Body of pancreas (tissue), 4 donors: Measurements from ENCODE around the gene HABP2.

Source experiments
- POLR2A ChIP-seq, 3 donors: fragments of 450-650 bp; IDR thresholded peaks; one replicate each; pipeline ENCODE4 v1.6.1; 2016; ENCODE audit warnings: antibody characterized with exemption in 3 of 3, mild to moderate bottlenecking in 2 of 3
- TF ChIP-seq, protein P1 (sequence below), 7 experiments: fragments of 450-650 bp in 4 of 7; fragments of 200-600 bp in 3 of 7; sonication (generic) in 3 of 7; IDR thresholded peaks; one replicate each; pipeline ENCODE4 v1.5.1; 2016 to 2019; ENCODE audit warnings: antibody characterized with exemption in 7 of 7

GRCh38 chr10:113573368-113573767, 20.5 kb downstream of the HABP2 start:
- no peak for TF ChIP-seq POLR2A (IDR thresholded peaks at IDR 0.05)
- TF ChIP-seq, protein P1, sequence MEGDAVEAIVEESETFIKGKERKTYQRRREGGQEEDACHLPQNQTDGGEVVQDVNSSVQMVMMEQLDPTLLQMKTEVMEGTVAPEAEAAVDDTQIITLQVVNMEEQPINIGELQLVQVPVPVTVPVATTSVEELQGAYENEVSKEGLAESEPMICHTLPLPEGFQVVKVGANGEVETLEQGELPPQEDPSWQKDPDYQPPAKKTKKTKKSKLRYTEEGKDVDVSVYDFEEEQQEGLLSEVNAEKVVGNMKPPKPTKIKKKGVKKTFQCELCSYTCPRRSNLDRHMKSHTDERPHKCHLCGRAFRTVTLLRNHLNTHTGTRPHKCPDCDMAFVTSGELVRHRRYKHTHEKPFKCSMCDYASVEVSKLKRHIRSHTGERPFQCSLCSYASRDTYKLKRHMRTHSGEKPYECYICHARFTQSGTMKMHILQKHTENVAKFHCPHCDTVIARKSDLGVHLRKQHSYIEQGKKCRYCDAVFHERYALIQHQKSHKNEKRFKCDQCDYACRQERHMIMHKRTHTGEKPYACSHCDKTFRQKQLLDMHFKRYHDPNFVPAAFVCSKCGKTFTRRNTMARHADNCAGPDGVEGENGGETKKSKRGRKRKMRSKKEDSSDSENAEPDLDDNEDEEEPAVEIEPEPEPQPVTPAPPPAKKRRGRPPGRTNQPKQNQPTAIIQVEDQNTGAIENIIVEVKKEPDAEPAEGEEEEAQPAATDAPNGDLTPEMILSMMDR (IDR thresholded peaks at IDR 0.05) = no peak
